Amniotic epithelial cell (primary cell): ENCODE data around the gene GAS6.
A peak's percentile ranks its signal among the peaks of the same experiment; 100 is the strongest.

Experiments used
- DNase-seq: peaks from one replicate; pipeline ENCODE4 v3.0.0-alpha.2; 2010; ENCODE audit warnings: low read depth

GAS6 gene

GRCh38 chr13:113819731-113820715 is 43.9 kb downstream of the GAS6 start:
- no peak for DNase-seq

GRCh38 chr13:113819341-113819730 is 44.5 kb downstream of the GAS6 start:
- DNase-seq: no peak

GRCh38 chr13:113818700-113819295 is 45.1 kb downstream of the GAS6 start:
- DNase-seq: no peak

- DNase-seq: no peak
These were observed 45.8 kb downstream of the GAS6 start for GRCh38 chr13:113817860-113818691.

GRCh38 chr13:113816946-113817859 is 46.7 kb downstream of the GAS6 start:
- DNase-seq: peak; percentile 84

- peak; percentile 28 for DNase-seq
These were observed 47.5 kb downstream of the GAS6 start for GRCh38 chr13:113816254-113816929.

- DNase-seq: no peak
These were observed 48.5 kb downstream of the GAS6 start for GRCh38 chr13:113815151-113816058.

GRCh38 chr13:113814435-113814821 is 49.4 kb downstream of the GAS6 start:
- peak; percentile 80 for DNase-seq

GRCh38 chr13:113813749-113814434 is 50.0 kb downstream of the GAS6 start:
- peak; percentile 93 for DNase-seq

- DNase-seq: no peak
These were observed 50.7 kb downstream of the GAS6 start for GRCh38 chr13:113813070-113813748.

- no peak for DNase-seq
These were observed 51.5 kb downstream of the GAS6 start for GRCh38 chr13:113812178-113813040.

GRCh38 chr13:113811081-113811928 is 52.6 kb downstream of the GAS6 start:
- no peak for DNase-seq

GRCh38 chr13:113810640-113811039 is 53.2 kb downstream of the GAS6 start:
- DNase-seq: no peak

- no peak for DNase-seq
These were observed 53.9 kb downstream of the GAS6 start for GRCh38 chr13:113809934-113810333.

GRCh38 chr13:113808058-113808834 is 55.6 kb downstream of the GAS6 start:
- no peak for DNase-seq

GRCh38 chr13:113806526-113806925 is 57.4 kb downstream of the GAS6 start:
- DNase-seq: no peak
